ENCODE measurements around the gene MCU. TPM values are rescaled to one million over a fixed set of nuclear protein-coding genes. Genes with fewer than 3 reads are reported as not detected.
A peak's percentile ranks its signal among the peaks of the same experiment; 100 is the strongest.

Gene MCU
- total and polyA plus RNA-seq, 8 donors, result 15.2 to 90.1 (median 31.0) TPM

DNA sequence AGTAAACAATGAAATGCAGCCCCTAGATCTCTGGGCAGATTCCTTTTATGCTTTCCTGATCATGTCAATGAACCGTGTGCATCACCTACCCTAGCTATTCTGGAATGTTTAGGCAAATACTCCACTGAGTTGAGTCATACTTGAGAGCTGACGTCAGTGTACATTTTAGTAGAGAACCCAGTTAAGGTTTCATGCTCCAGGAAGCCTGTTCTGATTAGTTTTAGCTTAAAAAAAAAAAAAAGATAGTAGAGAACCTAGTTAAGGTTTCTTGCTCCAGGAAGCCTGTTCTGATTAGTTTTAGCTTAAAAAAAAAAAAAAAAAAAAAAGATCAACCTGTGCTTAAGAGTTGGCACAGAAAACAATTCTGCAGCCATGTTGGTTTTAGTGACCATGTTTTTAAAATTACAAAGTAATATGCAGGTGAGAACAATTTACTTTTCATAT, 3.7 kb upstream of the MCU start:
- TF ChIP-seq POLR2AphosphoS5 (IDR thresholded peaks at IDR 0.05), result peak in 2 of 3 donors; percentile 50 to 80
- no peak for TF ChIP-seq EP300 (IDR thresholded peaks at IDR 0.05)
- DNase-seq, result peak in 1 of 2 donors; percentile 89

GRCh38 chr10:72689660-72690059, 2.3 kb upstream of the MCU start:
- no peak for DNase-seq
- 63 to 85% (median 77%) methylated on average over 1 of the region's 1 CpG for WGBS, 5 donors
- Histone ChIP-seq H3K27me3 (no peaks in the 10 kb centered on the region), H3K4me1 (peaks cover 5 to 46% (median 33%) of the 10 kb centered on the region in 4 donors), H3K4me3 (no peak overlapping the region), H3K9me3 (no peaks in the 10 kb centered on the region), H3K36me3 (no peaks in the 10 kb centered on the region), H3K27ac (no peak overlapping the region)
- TF ChIP-seq POLR2A (IDR thresholded peaks at IDR 0.05) (no peak), EP300 (IDR thresholded peaks at IDR 0.05) (no peak), POLR2AphosphoS5 (IDR thresholded peaks at IDR 0.05) (no peak), CTCF (IDR thresholded peaks at IDR 0.05) (no peak)
- intact Hi-C loops (cut with DNase I; ENCODE audit: low total_unique reads), result loop anchor here (10.0 kb wide), 1 partner anchor 145 kb away; no protein-coding TSS in a partner anchor

More for the DNA sequence above, 3.7 kb upstream of the MCU start:
- H3K36me3 ChIP-seq, result no peaks in the 10 kb centered on the region
- no peaks in the 10 kb centered on the region for H3K27me3 ChIP-seq
- H3K4me1 ChIP-seq, result peaks cover 0 to 32% (median 20%) of the 10 kb centered on the region in 4 donors
- H3K9me3 ChIP-seq, result no peaks in the 10 kb centered on the region
- H3K27ac ChIP-seq, result peak overlapping the region in 4 of 5 donors; percentile 75 to 84 (median 78)
- H3K4me3 ChIP-seq, result no peak overlapping the region
- intact Hi-C loops (cut with DNase I; ENCODE audit: low total_unique reads), result no loop called here
- 12 to 31% (median 25%) methylated on average over 2 of the region's 2 CpGs for WGBS, 5 donors

DNA sequence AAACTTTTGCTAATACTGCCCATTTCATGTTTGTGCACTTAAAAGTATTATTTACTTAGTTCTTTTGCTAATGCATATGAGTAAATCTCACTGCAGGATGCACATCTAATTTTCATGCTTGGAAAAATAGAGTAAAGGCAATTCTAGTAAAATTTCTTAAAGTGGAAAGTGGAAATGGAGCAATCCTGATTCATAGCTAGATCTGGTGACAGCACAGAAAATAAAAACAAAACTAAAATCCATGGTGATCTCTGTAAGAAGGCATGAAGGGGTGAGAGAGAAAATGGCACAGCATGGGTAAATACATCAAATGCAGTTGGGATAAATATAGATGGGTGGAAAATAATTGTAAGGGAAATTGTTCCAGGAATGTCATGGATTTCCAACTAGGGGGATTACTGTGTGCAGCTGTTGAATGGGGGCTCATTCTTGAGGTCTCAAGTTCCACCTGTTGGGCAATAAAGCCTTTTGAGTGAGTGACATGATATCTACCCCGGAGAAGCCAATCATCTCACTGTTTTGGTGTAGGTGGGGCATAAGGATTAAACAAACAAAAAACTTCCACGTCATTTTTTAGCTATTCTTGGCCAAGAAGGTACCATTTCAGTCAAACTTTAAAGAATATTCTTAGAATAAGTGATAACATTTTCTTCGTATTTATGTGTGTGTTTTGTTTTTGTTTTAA, 1.7 kb upstream of the MCU start:
- Histone ChIP-seq H3K4me3 (no peak overlapping the region), H3K27me3 (no peaks in the 10 kb centered on the region), H3K27ac (no peak overlapping the region), H3K36me3 (no peaks in the 10 kb centered on the region), H3K4me1 (peaks cover 11 to 52% (median 37%) of the 10 kb centered on the region in 4 donors), H3K9me3 (no peaks in the 10 kb centered on the region)
- WGBS, 5 donors, result 52 to 60% (median 55%) methylated on average over 3 of the region's 3 CpGs
- TF ChIP-seq CTCF (IDR thresholded peaks at IDR 0.05) (no peak), EP300 (IDR thresholded peaks at IDR 0.05) (no peak), POLR2A (IDR thresholded peaks at IDR 0.05) (no peak), POLR2AphosphoS5 (IDR thresholded peaks at IDR 0.05) (no peak)
- intact Hi-C loops (cut with DNase I; ENCODE audit: low total_unique reads), result loop anchor here (10.0 kb wide), 1 partner anchor 145 kb away; no protein-coding TSS in a partner anchor
- no peak for DNase-seq

DNA sequence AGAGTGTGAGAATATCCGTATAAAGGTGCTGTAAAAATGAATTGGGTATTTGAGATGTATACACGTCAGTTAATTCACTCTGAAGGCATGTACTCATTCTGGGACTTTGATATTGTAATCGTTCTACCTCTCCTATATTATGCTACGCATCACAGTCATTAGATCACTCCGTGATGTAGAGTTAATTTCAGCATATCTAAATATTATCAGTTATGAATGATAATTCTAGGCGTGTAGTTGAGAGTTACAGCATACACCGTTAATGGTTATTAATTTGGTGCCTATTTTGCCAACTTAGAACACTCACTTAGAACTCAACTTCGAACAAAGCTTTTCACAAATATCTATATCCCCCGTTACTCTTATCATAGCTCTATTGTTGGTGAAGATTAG, 477 bp upstream of the MCU start:
- TF ChIP-seq EP300 (IDR thresholded peaks at IDR 0.05) (no peak), CTCF (IDR thresholded peaks at IDR 0.05) (no peak), POLR2AphosphoS5 (IDR thresholded peaks at IDR 0.05) (no peak), POLR2A (IDR thresholded peaks at IDR 0.05) (no peak)
- H3K9me3 ChIP-seq, result no peaks in the 10 kb centered on the region
- DNase-seq, result no peak
- intact Hi-C loops (cut with DNase I; ENCODE audit: low total_unique reads), result loop anchor here (10.0 kb wide), 1 partner anchor 143 kb away; no protein-coding TSS in a partner anchor
- no peaks in the 10 kb centered on the region for H3K27me3 ChIP-seq
- peak overlapping the region; percentile 59 to 87 (median 80) for H3K4me3 ChIP-seq
- WGBS, 5 donors, result 27 to 34% (median 28%) methylated on average over 9 of the region's 9 CpGs
- no peaks in the 10 kb centered on the region for H3K36me3 ChIP-seq
- H3K27ac ChIP-seq, result peak overlapping the region in 4 of 5 donors; percentile 91 to 97 (median 96)
- H3K4me1 ChIP-seq, result peaks cover 11 to 56% (median 38%) of the 10 kb centered on the region in 4 donors

DNA sequence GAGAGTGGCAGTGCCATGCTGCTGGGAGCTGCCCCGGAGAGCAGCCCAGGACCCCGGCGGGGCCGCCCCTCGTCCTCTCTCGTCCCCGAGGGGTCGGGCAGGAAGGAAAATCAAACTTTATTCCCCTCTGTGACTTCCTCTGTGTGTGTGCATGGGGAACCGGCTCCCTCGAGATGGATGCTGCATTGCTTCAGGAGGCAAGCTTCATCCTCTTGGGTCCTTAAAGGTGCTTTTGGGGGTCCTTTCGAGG, 726 bp downstream of the MCU start:
- TF ChIP-seq POLR2A (IDR thresholded peaks at IDR 0.05) (no peak), CTCF (IDR thresholded peaks at IDR 0.05) (no peak), EP300 (IDR thresholded peaks at IDR 0.05) (no peak), POLR2AphosphoS5 (IDR thresholded peaks at IDR 0.05) (no peak)
- Histone ChIP-seq H3K27ac (peak overlapping the region; percentile 91 to 98 (median 96)), H3K27me3 (no peaks in the 10 kb centered on the region), H3K9me3 (no peaks in the 10 kb centered on the region), H3K4me3 (peak overlapping the region; percentile 59 to 87 (median 80)), H3K4me1 (peaks cover 11 to 53% (median 30%) of the 10 kb centered on the region in 4 donors), H3K36me3 (no peaks in the 10 kb centered on the region)
- 0 to 1% (median 0%) methylated on average over 10 to 11 of the region's 11 CpGs for WGBS, 5 donors
- intact Hi-C loops (cut with DNase I; ENCODE audit: low total_unique reads), result loop anchor here (10.0 kb wide), 1 partner anchor 142 kb away; no protein-coding TSS in a partner anchor
- no peak for DNase-seq

Measured in stomach (tissue), 9 donors.